HepG2 (cell line): ENCODE results near the gene VWA3A. TPM values are rescaled to one million over a fixed set of nuclear protein-coding genes. Genes with fewer than 3 reads are reported as not detected.

ENCODE experiments used
- ARID3A ChIP-seq: IDR thresholded peaks from 2 replicates; pipeline ENCODE4 v1.6.1; 2012; ENCODE audit warnings: low read depth, low read length, improper control_type of control experiment
- DPF2 ChIP-seq: sonication (generic); formaldehyde crosslinking; IDR thresholded peaks from 2 replicates; pipeline ENCODE4 v1.4.0; 2020; ENCODE audit warnings: mild to moderate bottlenecking, low read depth, missing genetic modification reagents, borderline replicate concordance
- EP300 ChIP-seq, 3 experiments: sonication (generic) in 1 of 3; formaldehyde crosslinking in 1 of 3; IDR thresholded peaks; 2 replicates each; pipeline versions ENCODE4 v1.5.1 to v1.6.1; 2011 to 2020; ENCODE audit warnings: low read depth in 2 of 3, low read length in 2 of 3, borderline replicate concordance in 1 of 3, improper control_type of control experiment in 1 of 3, mild to moderate bottlenecking in 1 of 3, missing genetic modification reagents in 1 of 3, moderate library complexity in 1 of 3
- HHEX ChIP-seq: IDR thresholded peaks from 2 replicates; pipeline ENCODE4 v1.6.1; 2016; ENCODE audit warnings: control low read depth
- IKZF5 ChIP-seq: IDR thresholded peaks from 2 replicates; pipeline ENCODE4 v1.6.1; 2018; ENCODE audit warnings: missing genetic modification reagents, mild to moderate bottlenecking, missing compliant biosample characterization
- KLF6 ChIP-seq: IDR thresholded peaks from 2 replicates; pipeline ENCODE4 v1.8.0; 2016; ENCODE audit warnings: missing biosample characterization, missing genetic modification reagents
- NR2F1 ChIP-seq, 2 experiments: fragments of 450-650 bp in 1 of 2; formaldehyde crosslinking in 1 of 2; IDR thresholded peaks; 2 replicates each; pipeline versions ENCODE4 v1.5.0 to v1.6.1; 2016 to 2020; ENCODE audit warnings: mild to moderate bottlenecking in 1 of 2, missing compliant biosample characterization in 1 of 2, missing genetic modification reagents in 1 of 2, moderate library complexity in 1 of 2
- U2AF2 ChIP-seq: fragments of 200-400 bp; formaldehyde crosslinking; IDR thresholded peaks from 2 replicates; pipeline ENCODE4 v1.6.1; 2017; ENCODE audit warnings: low read depth, mild to moderate bottlenecking, low read length
- ZBTB20 ChIP-seq: sonication (generic); formaldehyde crosslinking; IDR thresholded peaks from 2 replicates; pipeline ENCODE4 v1.8.1; 2023; ENCODE audit warnings: missing genetic modification reagents, low read depth, mild to moderate bottlenecking, borderline replicate concordance
- ZBTB33 ChIP-seq: sonication (generic); formaldehyde crosslinking; IDR thresholded peaks from 2 replicates; pipeline ENCODE4 v1.4.0; 2020; ENCODE audit warnings: missing genetic modification reagents
- ZBTB4 ChIP-seq: sonication (generic); formaldehyde crosslinking; IDR thresholded peaks from 2 replicates; pipeline ENCODE4 v1.4.0; 2020; ENCODE audit warnings: missing genetic modification reagents, mild to moderate bottlenecking, borderline replicate concordance
- ZNF354B ChIP-seq: sonication (generic); formaldehyde crosslinking; IDR thresholded peaks from 2 replicates; pipeline ENCODE4 v1.8.0; 2022; ENCODE audit warnings: mild to moderate bottlenecking, missing genetic modification reagents
- ZNF546 ChIP-seq: sonication (generic); formaldehyde crosslinking; conservative IDR thresholded peaks from 2 replicates; pipeline ENCODE4 v1.8.1; 2023; ENCODE audit warnings: mild to moderate bottlenecking, missing genetic modification reagents
- ZNF660 ChIP-seq: sonication (generic); formaldehyde crosslinking; IDR thresholded peaks from 2 replicates; pipeline ENCODE4 v1.5.1; 2020; ENCODE audit warnings: mild to moderate bottlenecking, low read depth, missing genetic modification reagents, borderline replicate concordance
- ZNF678 ChIP-seq: sonication (generic); formaldehyde crosslinking; IDR thresholded peaks from 2 replicates; pipeline ENCODE4 v1.4.0; 2020; ENCODE audit warnings: mild to moderate bottlenecking, missing genetic modification reagents
- ZNF770 ChIP-seq: sonication (generic); formaldehyde crosslinking; IDR thresholded peaks from 2 replicates; pipeline ENCODE4 v1.5.0; 2020; ENCODE audit warnings: mild to moderate bottlenecking, missing genetic modification reagents
- ZSCAN29 ChIP-seq: sonication (generic); formaldehyde crosslinking; conservative IDR thresholded peaks from 2 replicates; pipeline ENCODE4 v1.4.0; 2020; ENCODE audit warnings: mild to moderate bottlenecking, missing genetic modification reagents
- polyA plus RNA-seq, 8 experiments: library from polyadenylated mRNA; depleted of rRNA in 3 of 8; stranded (reverse) in 7 of 8; unstranded in 1 of 8; fragments of >200 nt; fragmentation: Illumina TruSeq in 4 of 8; extraction: Trizol in 4 of 8; gene quantifications; 2 replicates each; pipeline versions ENCODE4 v1.2.1 to v1.2.3, GENCODE V29; 2011 to 2016; ENCODE audit warnings: low read depth in 4 of 8, missing spikeins in 1 of 8, mixed read lengths in 1 of 8; ENCODE audit not compliant: insufficient read depth in 1 of 8
- total RNA-seq, 5 experiments: library from RNA; depleted of rRNA; stranded (reverse); fragments of >200 nt; fragmentation: Illumina TruSeq; extraction: Trizol; gene quantifications; 2 replicates each; pipeline ENCODE4 v1.2.3, GENCODE V29; 2016; ENCODE audit warnings: low read depth in 1 of 5

VWA3A gene
- total and polyA plus RNA-seq, 2 of the 13 experiments (the other 11 are each of a cell fraction or from before 2014, with no cell fraction given): 0.03 to 0.07 TPM

GRCh38 chr16:22190081-22190775 is 97.9 kb downstream of the VWA3A start (continued):
- peak; percentile 77; the same call in 1 of the 2 replicates for TF ChIP-seq DPF2 (CRISPR knock-in tag)
- peak; percentile 96 for TF ChIP-seq ZNF678 (CRISPR knock-in tag)
- TF ChIP-seq ZNF770 (CRISPR knock-in tag): peak; percentile 78
- TF ChIP-seq ZBTB33 (CRISPR knock-in tag): 0 out of 2 replicates have a peak, but pooled peaks have one; percentile 17
- TF ChIP-seq ZNF660 (CRISPR knock-in tag): no peak
- 0 out of 4 replicates have a peak, but pooled peaks of 1 of the 2 experiments have one; percentile 21 for TF ChIP-seq EP300 (IDR thresholded peaks at IDR 0.05; ENCODE audit: low read depth in 2 of 2, low read length in 2 of 2)
- peak; percentile 24; the same call in 1 of the 2 replicates for TF ChIP-seq EP300 (CRISPR knock-in tag; IDR thresholded peaks at IDR 0.05; ENCODE audit: borderline replicate concordance)
- TF ChIP-seq ZBTB20: peak; percentile 84; the same call in 1 of the 2 replicates
- TF ChIP-seq IKZF5 (CRISPR knock-in tag): peak; percentile 76
- no peak for TF ChIP-seq U2AF2
- no peak for TF ChIP-seq HHEX (CRISPR knock-in tag)
- no peak; the same call in 1 of the 2 replicates for TF ChIP-seq KLF6 (CRISPR knock-in tag)
- peak; percentile 93; the same call in 1 of the 2 replicates for TF ChIP-seq ZNF354B (CRISPR knock-in tag)
- no peak for TF ChIP-seq NR2F1 (CRISPR knock-in tag; IDR thresholded peaks at IDR 0.05)
- peak; percentile 92 for TF ChIP-seq ZNF546 (CRISPR knock-in tag)
- peak; percentile 95 for TF ChIP-seq ZBTB4 (CRISPR knock-in tag)
- no peak for TF ChIP-seq ARID3A
- TF ChIP-seq ZSCAN29 (CRISPR knock-in tag): 0 out of 2 replicates have a peak, but pooled peaks have one; percentile 79
